Measurements from ENCODE around the gene MOB3B.

DNA sequence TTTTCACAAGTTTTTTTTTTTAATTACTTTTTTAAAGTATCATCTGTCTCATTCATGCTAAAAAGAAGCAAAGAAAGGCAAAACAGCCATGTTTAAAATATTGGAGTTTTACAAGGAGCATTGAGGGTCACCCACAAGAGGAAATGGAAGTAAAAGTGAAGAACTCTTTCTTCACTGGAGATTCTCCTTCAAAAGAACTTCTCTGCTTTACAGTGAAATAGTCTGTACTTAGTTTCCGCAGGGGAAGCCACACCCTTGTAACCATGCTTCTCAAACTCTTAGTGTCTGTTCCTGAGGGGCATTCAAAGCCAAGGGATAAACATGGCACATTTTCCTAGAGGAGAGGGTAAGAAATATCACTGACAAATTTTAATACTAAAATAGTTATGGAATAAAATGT, 35.1 kb upstream of the MOB3B start:
- TF ChIP-seq CTCF (conservative IDR thresholded peaks at IDR 0.05; ENCODE audit: low read depth, low read length) (no peak), EZH2 (IDR thresholded peaks at IDR 0.05; ENCODE audit: borderline replicate concordance, low read depth, low read length, poor library complexity, severe bottlenecking) (no peak)
